Measurements from ENCODE around the gene MTA3. TPM values are rescaled to one million over a fixed set of nuclear protein-coding genes. Genes with fewer than 3 reads are reported as not detected.

The MTA3 gene
- total and polyA plus RNA-seq, 2 donors (not counting 3 experiments of a cell fraction or from before 2014, with no cell fraction given), result 36.3 to 53.3 TPM

DNA sequence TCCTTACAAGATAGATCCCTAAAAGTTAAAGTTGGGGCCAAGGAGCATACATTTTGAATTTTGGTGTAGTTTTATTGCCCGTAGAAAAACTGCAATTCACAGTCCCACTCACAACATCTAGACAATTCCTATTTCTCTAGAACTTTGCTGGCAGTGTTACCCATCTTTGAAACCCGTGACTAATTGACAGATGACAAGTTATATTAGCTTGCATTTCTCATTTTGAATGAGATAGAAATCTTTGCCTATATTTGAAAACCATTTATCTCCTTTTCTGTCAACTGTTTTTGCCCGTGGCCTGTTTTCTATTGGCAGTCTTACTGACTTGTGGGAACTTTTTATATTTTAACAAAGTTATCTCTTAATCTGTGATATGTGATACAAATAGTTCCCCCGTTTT is 145.5 kb downstream of the MTA3 start:
- DNase-seq (ENCODE audit: low read depth, low spot score) (no peak), FAIRE-seq (no peak)
- Histone ChIP-seq H3K4me3 (replicated peaks in 1 of 3; ENCODE audit: insufficient read depth in 1 of 3, low read depth in 1 of 3, low read length in 3 of 3) (no peak overlapping the region), H3K79me2 (ENCODE audit: control insufficient read depth, insufficient read depth, low read length) (no peaks in the 10 kb centered on the region), H3K4me2 (ENCODE audit: insufficient read depth, low read length) (no peak overlapping the region), H4K20me1 (replicated peaks; ENCODE audit: control insufficient read depth, extremely low read depth, insufficient read depth, low read length) (no peaks in the 10 kb centered on the region), H2AFZ (ENCODE audit: low read depth, low read length) (no peak overlapping the region), H3K27ac (ENCODE audit: insufficient read depth, low read depth, low read length) (no peak overlapping the region), H3K9me1 (replicated peaks; ENCODE audit: control insufficient read depth, extremely low read depth, insufficient read depth, low read length) (no peaks in the 10 kb centered on the region), H3K9me3 (replicated peaks; ENCODE audit: control insufficient read depth, insufficient read depth, low read length) (no peaks in the 10 kb centered on the region), H3K4me1 (ENCODE audit: control insufficient read depth, extremely low read depth, insufficient read depth, low read length) (no peaks in the 10 kb centered on the region), H3K27me3 (ENCODE audit: control insufficient read depth in 2 of 2, insufficient read depth in 2 of 2, low read length in 2 of 2) (no peaks in the 10 kb centered on the region), H3K36me3 (ENCODE audit: control insufficient read depth in 2 of 2, extremely low read depth in 1 of 2, insufficient read depth in 2 of 2, low read length in 2 of 2) (peaks cover 0 to 4% of the 10 kb centered on the region in 2 experiments), H3K9ac (replicated peaks; ENCODE audit: extremely low read depth, insufficient read depth, low read length) (no peak overlapping the region)
- dilution Hi-C loops (cut with MboI; ENCODE audit: extremely low pct_ligation_motif_present, low sequenced_read_pairs) (no loop called here), intact Hi-C loops (cut with micrococcal nuclease) (no loop called here)
- POLR2A ChIA-PET, result no interaction called here
- BruUV-seq (replicated peaks), result no TSS peak
- CTCF ChIA-PET, result interaction anchor here (0.8 kb wide), 1 partner anchor 51 kb away, joined by 3 read pairs; no protein-coding TSS in a partner anchor
- TF ChIP-seq EZH2 (IDR thresholded peaks at IDR 0.05; ENCODE audit: borderline replicate concordance, low read depth, low read length, severe bottlenecking) (no peak), GATA2 (IDR thresholded peaks at IDR 0.05; ENCODE audit: insufficient read depth, insufficient read length, low read depth, low read length) (no peak), FOS (IDR thresholded peaks at IDR 0.05; ENCODE audit: borderline replicate concordance, insufficient read depth, low read length) (no peak)
- TF ChIP-seq, protein P1, sequence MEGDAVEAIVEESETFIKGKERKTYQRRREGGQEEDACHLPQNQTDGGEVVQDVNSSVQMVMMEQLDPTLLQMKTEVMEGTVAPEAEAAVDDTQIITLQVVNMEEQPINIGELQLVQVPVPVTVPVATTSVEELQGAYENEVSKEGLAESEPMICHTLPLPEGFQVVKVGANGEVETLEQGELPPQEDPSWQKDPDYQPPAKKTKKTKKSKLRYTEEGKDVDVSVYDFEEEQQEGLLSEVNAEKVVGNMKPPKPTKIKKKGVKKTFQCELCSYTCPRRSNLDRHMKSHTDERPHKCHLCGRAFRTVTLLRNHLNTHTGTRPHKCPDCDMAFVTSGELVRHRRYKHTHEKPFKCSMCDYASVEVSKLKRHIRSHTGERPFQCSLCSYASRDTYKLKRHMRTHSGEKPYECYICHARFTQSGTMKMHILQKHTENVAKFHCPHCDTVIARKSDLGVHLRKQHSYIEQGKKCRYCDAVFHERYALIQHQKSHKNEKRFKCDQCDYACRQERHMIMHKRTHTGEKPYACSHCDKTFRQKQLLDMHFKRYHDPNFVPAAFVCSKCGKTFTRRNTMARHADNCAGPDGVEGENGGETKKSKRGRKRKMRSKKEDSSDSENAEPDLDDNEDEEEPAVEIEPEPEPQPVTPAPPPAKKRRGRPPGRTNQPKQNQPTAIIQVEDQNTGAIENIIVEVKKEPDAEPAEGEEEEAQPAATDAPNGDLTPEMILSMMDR (IDR thresholded peaks at IDR 0.05; ENCODE audit: extremely low read depth in 1 of 2, insufficient read depth in 1 of 2, low read depth in 1 of 2, low read length in 2 of 2), result no peak

DNA sequence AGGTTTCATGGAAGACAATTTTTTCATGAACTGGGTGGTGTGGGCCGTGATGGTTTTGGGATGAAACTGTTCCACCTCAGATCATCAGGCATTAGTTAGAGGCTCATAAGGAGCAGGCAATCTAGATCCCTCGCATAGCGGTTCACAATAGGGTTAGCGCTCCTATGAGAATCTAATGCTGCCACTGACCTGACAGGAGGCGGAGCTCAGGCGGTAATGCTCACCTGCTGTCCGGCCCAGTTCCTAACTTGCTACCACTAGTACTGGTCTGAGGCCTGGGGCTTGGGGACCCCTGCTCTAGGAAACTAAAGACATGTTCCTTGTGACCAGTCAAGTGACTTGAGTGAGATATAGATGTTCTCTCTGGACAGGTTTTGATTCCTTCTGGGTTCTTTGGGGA is 146.3 kb downstream of the MTA3 start:
- ChIA-PET POLR2A (no interaction called here), CTCF (no interaction called here)
- Histone ChIP-seq H3K9me1 (replicated peaks; ENCODE audit: control insufficient read depth, extremely low read depth, insufficient read depth, low read length) (no peaks in the 10 kb centered on the region), H3K9ac (replicated peaks; ENCODE audit: extremely low read depth, insufficient read depth, low read length) (no peak overlapping the region), H3K4me3 (replicated peaks in 1 of 3; ENCODE audit: insufficient read depth in 1 of 3, low read depth in 1 of 3, low read length in 3 of 3) (no peak overlapping the region), H3K27me3 (ENCODE audit: control insufficient read depth in 2 of 2, insufficient read depth in 2 of 2, low read length in 2 of 2) (no peaks in the 10 kb centered on the region), H3K79me2 (ENCODE audit: control insufficient read depth, insufficient read depth, low read length) (no peaks in the 10 kb centered on the region), H4K20me1 (replicated peaks; ENCODE audit: control insufficient read depth, extremely low read depth, insufficient read depth, low read length) (no peaks in the 10 kb centered on the region), H3K27ac (ENCODE audit: insufficient read depth, low read depth, low read length) (no peak overlapping the region), H3K4me2 (ENCODE audit: insufficient read depth, low read length) (no peak overlapping the region), H3K4me1 (ENCODE audit: control insufficient read depth, extremely low read depth, insufficient read depth, low read length) (no peaks in the 10 kb centered on the region), H2AFZ (ENCODE audit: low read depth, low read length) (no peak overlapping the region), H3K9me3 (replicated peaks; ENCODE audit: control insufficient read depth, insufficient read depth, low read length) (no peaks in the 10 kb centered on the region), H3K36me3 (ENCODE audit: control insufficient read depth in 2 of 2, extremely low read depth in 1 of 2, insufficient read depth in 2 of 2, low read length in 2 of 2) (peaks cover 0 to 2% of the 10 kb centered on the region in 2 experiments)
- DNase-seq (ENCODE audit: low read depth, low spot score) (no peak), FAIRE-seq (no peak)
- BruUV-seq (replicated peaks), result no TSS peak
- intact Hi-C loops (cut with micrococcal nuclease) (no loop called here), dilution Hi-C loops (cut with MboI; ENCODE audit: extremely low pct_ligation_motif_present, low sequenced_read_pairs) (no loop called here)
- TF ChIP-seq MYC (IDR thresholded peaks at IDR 0.05; ENCODE audit: low read depth, low read length) (no peak), POLR2A (IDR thresholded peaks at IDR 0.05; ENCODE audit: low read depth, low read length) (no peak), EZH2 (IDR thresholded peaks at IDR 0.05; ENCODE audit: borderline replicate concordance, low read depth, low read length, severe bottlenecking) (no peak), GATA2 (IDR thresholded peaks at IDR 0.05; ENCODE audit: insufficient read depth, insufficient read length, low read depth, low read length) (no peak), JUN (IDR thresholded peaks at IDR 0.05; ENCODE audit: borderline replicate concordance, insufficient read depth, insufficient read length, low read depth) (no peak), FOS (IDR thresholded peaks at IDR 0.05; ENCODE audit: borderline replicate concordance, insufficient read depth, low read length) (no peak), POLR2AphosphoS5 (IDR thresholded peaks at IDR 0.05; ENCODE audit: insufficient read depth, low read depth, low read length) (no peak)
- TF ChIP-seq, protein P1 (IDR thresholded peaks at IDR 0.05; ENCODE audit: extremely low read depth in 1 of 2, insufficient read depth in 1 of 2, low read depth in 1 of 2, low read length in 2 of 2), result no peak
- TF ChIP-seq, protein P2, sequence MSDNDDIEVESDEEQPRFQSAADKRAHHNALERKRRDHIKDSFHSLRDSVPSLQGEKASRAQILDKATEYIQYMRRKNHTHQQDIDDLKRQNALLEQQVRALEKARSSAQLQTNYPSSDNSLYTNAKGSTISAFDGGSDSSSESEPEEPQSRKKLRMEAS (IDR thresholded peaks at IDR 0.05; ENCODE audit: insufficient read depth, insufficient read length), result no peak

Measured in endothelial cell of umbilical vein (primary cell).